ENCODE measurements around the gene TBC1D22A. TPM values are rescaled to one million over a fixed set of nuclear protein-coding genes. Genes with fewer than 3 reads are reported as not detected.

Gene TBC1D22A
- total RNA-seq, 1 donor from 2014 or later: 41.0 TPM

DNA sequence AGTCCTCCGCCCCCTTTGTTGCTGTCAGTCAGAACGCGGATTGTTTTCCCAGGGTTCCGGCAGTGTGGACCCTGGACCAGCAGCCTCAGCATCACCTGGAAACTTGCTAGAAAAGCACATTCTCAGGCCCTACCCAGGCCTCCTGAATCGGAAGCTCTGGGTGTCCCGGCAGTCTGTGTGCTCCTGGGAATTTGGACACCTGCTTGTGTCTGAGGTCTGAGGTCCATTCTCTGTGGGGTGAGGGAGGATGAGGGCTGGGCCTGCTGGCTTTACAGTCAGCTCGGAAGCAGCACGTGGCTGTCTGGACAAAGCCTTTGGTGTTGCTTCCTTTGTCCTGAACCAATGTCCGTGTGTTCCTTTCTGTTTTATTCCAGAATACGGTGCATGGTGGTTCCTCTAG, 299.7 kb downstream of the TBC1D22A start:
- Mint-ChIP-seq H3K4me1 (no peaks in the 10 kb centered on the region), H3K27ac (no peak overlapping the region), H3K9me3 (no peaks in the 10 kb centered on the region), H3K36me3 (ENCODE audit: low read depth) (peaks cover 5% of the 10 kb centered on the region), H3K4me3 (no peak overlapping the region), H3K27me3 (no peaks in the 10 kb centered on the region)
- no peak for DNase-seq
- intact Hi-C loops (cut with micrococcal nuclease): no loop called here

DNA sequence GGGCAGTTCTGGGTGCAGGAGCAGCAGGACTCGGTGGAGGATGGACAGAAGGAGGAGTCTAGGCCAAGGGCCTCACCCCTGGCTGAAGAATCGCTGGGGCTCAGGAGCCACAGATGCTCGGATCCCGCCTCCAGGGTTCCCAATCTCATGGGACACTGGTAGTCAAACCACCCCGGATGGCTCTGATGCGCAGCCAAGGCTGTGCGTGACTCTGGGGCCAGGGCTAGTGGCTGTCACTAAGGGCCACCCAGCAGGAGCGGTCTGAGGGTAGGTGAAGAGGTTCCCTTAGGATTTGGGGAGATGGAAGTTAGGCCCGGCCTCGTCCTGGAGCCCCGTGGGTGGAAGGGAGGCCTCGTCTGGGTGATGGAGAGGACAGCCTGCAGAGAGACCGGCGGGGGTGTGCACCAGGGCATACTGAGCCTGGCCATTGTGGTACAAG, 300.6 kb downstream of the TBC1D22A start:
- H3K4me1 Mint-ChIP-seq: peaks cover 1% of the 10 kb centered on the region
- DNase-seq: no peak
- H3K4me3 Mint-ChIP-seq: no peak overlapping the region
- H3K27ac Mint-ChIP-seq: no peak overlapping the region
- peaks cover 5% of the 10 kb centered on the region for H3K36me3 Mint-ChIP-seq (ENCODE audit: low read depth)
- intact Hi-C loops (cut with micrococcal nuclease): no loop called here
- no peaks in the 10 kb centered on the region for H3K27me3 Mint-ChIP-seq
- H3K9me3 Mint-ChIP-seq: no peaks in the 10 kb centered on the region

DNA sequence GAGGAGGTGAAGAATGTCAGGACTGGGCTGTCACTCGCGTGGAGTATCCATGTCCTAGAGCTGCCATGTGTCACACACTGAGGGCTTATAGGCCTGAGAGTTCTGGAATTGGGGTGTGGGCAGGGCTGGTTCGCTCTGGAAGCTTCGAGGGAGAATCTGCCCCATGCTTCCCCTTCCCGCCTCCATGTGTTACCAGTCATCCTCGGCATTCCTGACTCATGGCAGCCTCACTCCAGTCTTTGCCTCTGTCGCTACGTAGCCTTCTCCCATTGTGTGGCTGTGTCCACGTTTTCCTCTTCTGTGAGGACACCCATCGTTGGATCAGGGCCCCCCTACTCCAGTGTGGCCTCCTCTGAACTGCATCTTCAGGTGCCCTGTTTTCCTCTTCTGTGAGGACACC, 301.2 kb downstream of the TBC1D22A start:
- Mint-ChIP-seq H3K27ac (no peak overlapping the region), H3K4me1 (peaks cover 3% of the 10 kb centered on the region)

DNA sequence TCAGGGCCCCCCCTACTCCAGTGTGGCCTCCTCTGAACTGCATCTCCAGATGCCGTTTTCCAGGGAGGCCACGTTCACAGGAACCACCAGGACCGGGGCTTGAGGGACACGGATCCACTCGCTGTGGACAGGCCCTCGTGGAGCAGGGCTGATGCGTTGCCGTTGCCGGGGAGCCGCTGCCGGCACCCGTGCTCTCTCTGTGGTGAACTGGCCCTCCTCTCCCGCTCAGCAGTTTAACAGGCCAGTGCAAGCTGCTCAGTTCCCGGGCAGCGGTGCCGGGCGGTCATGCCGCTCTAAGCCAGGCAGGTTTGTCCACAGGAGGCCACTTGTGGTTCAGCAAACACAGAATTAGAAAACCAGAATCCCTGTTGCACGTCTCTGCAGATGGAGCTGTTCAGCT, 301.6 kb downstream of the TBC1D22A start:
- DNase-seq: no peak
- H3K9me3 Mint-ChIP-seq: no peaks in the 10 kb centered on the region
- peaks cover 5% of the 10 kb centered on the region for H3K36me3 Mint-ChIP-seq (ENCODE audit: low read depth)
- intact Hi-C loops (cut with micrococcal nuclease): no loop called here
- H3K4me3 Mint-ChIP-seq: no peak overlapping the region
- peaks cover 3% of the 10 kb centered on the region for H3K4me1 Mint-ChIP-seq
- no peak overlapping the region for H3K27ac Mint-ChIP-seq
- no peaks in the 10 kb centered on the region for H3K27me3 Mint-ChIP-seq

More for the DNA sequence above, 301.2 kb downstream of the TBC1D22A start:
- intact Hi-C loops (cut with micrococcal nuclease): no loop called here
- no peak for DNase-seq
- no peaks in the 10 kb centered on the region for H3K27me3 Mint-ChIP-seq
- H3K9me3 Mint-ChIP-seq: no peaks in the 10 kb centered on the region
- no peak overlapping the region for H3K4me3 Mint-ChIP-seq
- H3K36me3 Mint-ChIP-seq (ENCODE audit: low read depth): peaks cover 5% of the 10 kb centered on the region

DNA sequence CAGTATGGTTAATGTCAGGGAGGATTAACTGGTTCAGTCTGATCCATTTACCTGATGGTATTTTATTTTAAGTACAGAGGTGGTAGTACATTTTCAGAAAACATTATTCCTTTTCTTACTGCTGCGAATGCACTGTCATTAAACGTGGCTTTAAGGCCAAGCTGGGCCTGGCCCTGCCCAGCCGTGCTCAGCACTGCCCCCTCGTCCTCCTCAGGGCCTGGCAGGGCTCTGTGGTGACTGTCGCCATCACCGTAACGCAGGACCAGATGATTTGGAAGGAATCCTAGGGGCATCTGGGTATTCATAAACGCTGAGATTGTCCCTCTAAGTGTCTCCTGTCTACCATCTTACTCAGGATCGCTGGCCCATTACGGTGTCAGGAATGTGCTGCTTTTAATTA, 302.0 kb downstream of the TBC1D22A start:
- no peaks in the 10 kb centered on the region for H3K27me3 Mint-ChIP-seq
- no peak overlapping the region for H3K27ac Mint-ChIP-seq
- intact Hi-C loops (cut with micrococcal nuclease): no loop called here
- no peak for DNase-seq
- H3K4me1 Mint-ChIP-seq: peaks cover 3% of the 10 kb centered on the region
- peaks cover 5% of the 10 kb centered on the region for H3K36me3 Mint-ChIP-seq (ENCODE audit: low read depth)
- H3K4me3 Mint-ChIP-seq: no peak overlapping the region
- no peaks in the 10 kb centered on the region for H3K9me3 Mint-ChIP-seq

DNA sequence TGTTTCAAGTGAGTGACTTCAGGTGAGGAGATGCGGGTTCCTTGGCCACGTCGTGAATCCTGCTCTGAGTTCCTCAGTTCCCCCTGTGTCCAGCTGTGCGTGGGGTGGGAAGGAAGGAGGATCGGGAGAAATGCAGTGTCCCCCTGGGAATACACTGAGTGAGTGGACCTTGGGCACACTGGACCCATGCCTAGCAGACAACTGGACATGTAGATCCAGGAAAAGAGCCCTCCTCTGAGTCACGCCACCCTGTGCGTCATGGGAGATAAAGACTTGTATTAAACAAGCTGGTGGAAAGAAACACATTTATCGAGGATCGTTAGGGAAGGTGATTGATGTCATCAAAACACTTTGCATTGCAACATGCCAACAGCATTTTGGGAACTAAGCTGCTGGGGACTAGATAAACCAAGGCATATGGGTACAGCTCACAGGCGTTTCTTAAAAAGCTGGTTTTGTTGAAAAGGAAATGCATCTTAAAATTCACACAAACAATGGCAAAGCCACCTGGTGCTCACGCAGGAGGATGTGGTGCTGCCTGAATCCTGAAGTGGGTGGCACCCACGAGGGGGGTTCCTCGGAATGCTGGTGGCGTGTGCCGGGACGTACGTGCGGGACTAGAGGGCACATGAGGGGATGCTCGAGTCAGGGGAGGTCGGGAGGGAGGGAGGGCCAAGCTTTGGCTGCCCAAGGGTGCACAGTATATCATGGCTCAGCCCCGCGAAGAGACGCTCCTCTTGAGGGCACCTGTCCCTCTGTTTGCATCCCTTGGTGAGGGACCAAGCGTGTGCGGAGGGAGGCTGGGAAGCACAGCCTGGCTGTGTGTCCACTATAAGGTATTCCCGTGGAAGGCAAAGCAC, 303.5 kb downstream of the TBC1D22A start:
- Mint-ChIP-seq H3K4me1 (peaks cover 3% of the 10 kb centered on the region), H3K9me3 (no peaks in the 10 kb centered on the region), H3K27me3 (no peaks in the 10 kb centered on the region), H3K36me3 (ENCODE audit: low read depth) (peaks cover 5% of the 10 kb centered on the region), H3K4me3 (no peak overlapping the region), H3K27ac (no peak overlapping the region)
- no peak for DNase-seq
- intact Hi-C loops (cut with micrococcal nuclease): no loop called here

DNA sequence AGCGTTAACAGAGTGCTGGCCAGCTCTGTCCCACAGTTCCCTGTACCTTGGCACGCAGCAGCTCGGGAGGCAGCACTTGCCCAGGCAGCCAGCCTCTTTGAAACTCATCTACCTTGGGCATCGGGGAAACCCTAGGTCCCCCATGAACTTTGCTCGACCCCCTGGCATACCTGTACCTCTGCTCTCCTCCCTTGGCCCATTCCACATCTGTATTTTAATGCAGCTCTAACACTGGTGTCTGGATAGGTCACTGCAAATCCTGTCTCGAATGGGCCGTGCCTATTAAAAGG, 304.1 kb downstream of the TBC1D22A start:
- Mint-ChIP-seq H3K9me3 (no peaks in the 10 kb centered on the region), H3K4me3 (no peak overlapping the region), H3K27ac (no peak overlapping the region), H3K27me3 (no peaks in the 10 kb centered on the region), H3K4me1 (peaks cover 3% of the 10 kb centered on the region), H3K36me3 (ENCODE audit: low read depth) (peaks cover under 1% of the 10 kb centered on the region)
- intact Hi-C loops (cut with micrococcal nuclease): no loop called here
- no peak for DNase-seq

DNA sequence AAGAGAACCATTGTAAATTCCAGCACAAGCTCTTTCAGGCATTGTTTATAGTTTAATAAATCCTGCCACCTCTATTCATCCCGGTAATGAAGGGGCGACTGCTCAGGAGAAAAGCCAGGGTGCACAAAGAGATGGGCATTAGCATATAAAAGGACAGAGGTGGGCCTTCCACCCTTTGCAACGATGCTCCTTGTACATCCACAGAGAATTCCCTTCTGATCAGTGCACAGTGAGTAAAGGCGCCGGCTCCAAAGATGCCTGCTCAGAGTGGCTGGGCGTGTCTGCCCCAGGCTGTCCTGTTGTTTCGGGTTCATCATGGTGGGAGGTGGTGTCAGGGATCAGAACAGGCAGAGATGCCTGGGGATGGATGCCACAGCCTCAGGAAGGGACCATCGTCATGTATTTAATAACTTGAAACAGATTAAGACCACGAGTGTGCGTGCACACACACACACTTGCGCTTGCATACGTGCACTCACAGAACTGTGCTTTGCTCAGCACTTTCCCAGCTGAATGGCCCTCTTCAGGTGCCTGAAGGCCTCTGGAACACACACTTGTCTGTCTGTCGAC, 305.0 kb downstream of the TBC1D22A start:
- Mint-ChIP-seq H3K4me1 (peaks cover 3% of the 10 kb centered on the region), H3K9me3 (no peaks in the 10 kb centered on the region), H3K27ac (no peak overlapping the region), H3K36me3 (ENCODE audit: low read depth) (no peaks in the 10 kb centered on the region), H3K27me3 (no peaks in the 10 kb centered on the region), H3K4me3 (no peak overlapping the region)
- intact Hi-C loops (cut with micrococcal nuclease): no loop called here
- DNase-seq: no peak

DNA sequence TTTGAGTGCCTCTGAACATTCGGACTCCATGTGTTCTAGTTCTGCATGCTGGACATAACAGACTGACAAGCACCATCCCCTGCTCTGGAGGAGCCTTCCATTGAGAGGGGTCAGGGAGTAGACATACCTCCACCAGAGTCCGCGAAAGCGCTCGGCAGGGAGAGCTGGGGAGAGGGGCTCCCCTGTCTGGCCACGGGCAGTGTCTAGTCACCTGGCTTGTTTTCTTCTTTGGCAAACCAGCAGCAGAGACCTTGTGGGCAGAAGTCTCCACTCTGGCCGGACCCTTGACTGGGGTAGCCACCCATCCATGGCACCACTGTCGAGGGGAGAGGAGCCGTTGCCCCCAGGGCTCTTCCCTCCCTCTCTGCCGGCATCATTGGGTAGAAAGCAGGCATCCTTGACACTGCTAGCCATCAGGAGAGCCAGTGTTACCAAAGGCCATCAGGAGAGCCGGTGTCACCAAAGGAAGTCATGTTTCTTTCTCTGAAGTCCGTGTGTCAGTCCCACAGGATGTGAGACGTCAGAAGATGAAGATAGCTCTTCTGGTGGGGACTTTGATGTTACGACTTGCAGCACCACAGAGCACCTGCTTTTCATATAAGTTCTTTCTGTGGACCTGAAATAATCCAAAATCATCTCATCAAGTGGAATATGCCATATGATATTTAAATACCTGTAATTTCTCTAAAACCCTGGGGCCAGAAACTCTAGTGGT, 305.6 kb downstream of the TBC1D22A start:
- no peak overlapping the region for H3K4me3 Mint-ChIP-seq
- intact Hi-C loops (cut with micrococcal nuclease): no loop called here
- H3K27me3 Mint-ChIP-seq: no peaks in the 10 kb centered on the region
- H3K9me3 Mint-ChIP-seq: no peaks in the 10 kb centered on the region
- peaks cover 6% of the 10 kb centered on the region for H3K36me3 Mint-ChIP-seq (ENCODE audit: low read depth)
- peaks cover 3% of the 10 kb centered on the region for H3K4me1 Mint-ChIP-seq
- no peak overlapping the region for H3K27ac Mint-ChIP-seq
- DNase-seq: no peak

DNA sequence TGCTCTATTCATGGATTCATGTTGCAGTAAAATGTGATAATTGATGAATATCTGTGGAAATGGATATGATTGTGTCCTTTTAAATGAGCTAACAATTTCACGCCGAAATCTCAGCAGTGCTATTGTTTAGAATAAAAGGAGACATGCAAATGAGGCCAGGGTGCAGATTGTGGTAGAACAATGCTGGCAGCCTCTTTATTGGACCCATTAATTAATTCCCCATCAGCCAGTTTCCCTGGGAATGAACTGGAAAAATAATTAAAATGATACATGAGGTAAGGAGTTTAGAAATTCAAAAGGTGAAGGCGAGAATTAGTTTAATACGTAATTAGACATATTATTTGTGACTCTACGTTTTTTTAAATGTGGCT, 306.2 kb downstream of the TBC1D22A start:
- Mint-ChIP-seq H3K27ac (no peak overlapping the region), H3K36me3 (ENCODE audit: low read depth) (peaks cover 8% of the 10 kb centered on the region), H3K4me3 (no peak overlapping the region), H3K9me3 (no peaks in the 10 kb centered on the region), H3K4me1 (peaks cover 3% of the 10 kb centered on the region), H3K27me3 (no peaks in the 10 kb centered on the region)
- no peak for DNase-seq
- intact Hi-C loops (cut with micrococcal nuclease): no loop called here

DNA sequence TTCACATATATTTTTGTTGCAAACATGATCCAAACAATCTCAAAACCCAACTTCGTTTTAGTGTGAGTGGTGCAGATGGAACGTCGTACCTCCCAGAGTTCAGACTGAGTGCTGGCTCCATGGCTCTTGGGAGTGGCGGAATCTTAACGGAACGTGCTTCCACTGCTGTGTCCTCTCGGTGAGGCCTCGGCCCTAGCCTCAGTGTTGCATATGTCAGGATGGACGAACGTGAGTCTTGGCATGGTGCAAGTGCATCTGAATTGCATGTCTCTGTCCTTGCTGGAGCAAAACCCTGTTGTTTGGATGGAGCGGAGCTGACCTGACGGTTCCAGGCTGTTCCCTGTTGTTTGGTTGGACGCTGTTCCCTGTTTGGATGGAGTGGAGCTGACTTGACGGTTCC, 306.8 kb downstream of the TBC1D22A start:
- H3K27me3 Mint-ChIP-seq: no peaks in the 10 kb centered on the region
- H3K9me3 Mint-ChIP-seq: no peaks in the 10 kb centered on the region
- peaks cover 9% of the 10 kb centered on the region for H3K36me3 Mint-ChIP-seq (ENCODE audit: low read depth)
- H3K4me3 Mint-ChIP-seq: no peak overlapping the region
- intact Hi-C loops (cut with micrococcal nuclease): no loop called here
- no peak overlapping the region for H3K27ac Mint-ChIP-seq
- H3K4me1 Mint-ChIP-seq: peaks cover 3% of the 10 kb centered on the region
- DNase-seq: no peak

DNA sequence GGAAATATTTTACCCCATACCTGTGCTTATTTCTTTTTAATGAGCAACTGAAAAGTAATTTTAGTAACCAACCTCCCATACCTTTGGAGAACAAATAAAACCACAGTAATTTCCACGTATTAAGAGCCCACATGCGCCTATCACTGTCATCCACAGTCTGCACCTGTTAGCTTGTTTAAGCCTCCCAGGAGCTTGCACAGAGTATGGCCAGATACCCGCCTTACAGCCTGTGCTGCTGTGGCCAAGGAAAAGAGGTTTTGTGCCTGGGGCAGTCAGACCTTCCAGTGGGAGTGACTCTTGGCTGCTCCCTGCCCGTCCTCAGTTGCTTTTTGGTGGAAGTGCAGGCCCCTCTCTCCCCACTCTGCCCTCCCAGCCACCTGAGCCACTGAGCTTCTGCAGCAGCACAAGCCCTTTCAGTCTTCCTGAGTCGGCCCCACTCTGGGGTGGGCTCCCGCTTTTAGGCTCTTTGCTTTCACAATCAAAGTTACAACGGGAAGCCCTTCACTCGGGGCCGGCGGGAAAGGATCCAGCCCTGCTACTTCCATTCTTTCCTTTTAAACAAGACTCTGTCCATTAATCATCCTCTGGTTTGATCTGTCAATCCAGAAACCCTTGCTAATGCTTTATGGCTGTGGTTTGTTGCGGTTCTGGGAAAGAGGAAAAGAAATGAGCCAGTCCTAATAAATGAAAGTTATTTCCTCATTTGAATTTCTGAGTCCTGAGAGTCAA, 308.8 kb downstream of the TBC1D22A start:
- Mint-ChIP-seq H3K9me3 (peaks cover 3% of the 10 kb centered on the region), H3K36me3 (ENCODE audit: low read depth) (peaks cover 17% of the 10 kb centered on the region), H3K4me1 (peaks cover 3% of the 10 kb centered on the region), H3K27ac (no peak overlapping the region), H3K4me3 (no peak overlapping the region), H3K27me3 (no peaks in the 10 kb centered on the region)
- intact Hi-C loops (cut with micrococcal nuclease): no loop called here
- no peak for DNase-seq

DNA sequence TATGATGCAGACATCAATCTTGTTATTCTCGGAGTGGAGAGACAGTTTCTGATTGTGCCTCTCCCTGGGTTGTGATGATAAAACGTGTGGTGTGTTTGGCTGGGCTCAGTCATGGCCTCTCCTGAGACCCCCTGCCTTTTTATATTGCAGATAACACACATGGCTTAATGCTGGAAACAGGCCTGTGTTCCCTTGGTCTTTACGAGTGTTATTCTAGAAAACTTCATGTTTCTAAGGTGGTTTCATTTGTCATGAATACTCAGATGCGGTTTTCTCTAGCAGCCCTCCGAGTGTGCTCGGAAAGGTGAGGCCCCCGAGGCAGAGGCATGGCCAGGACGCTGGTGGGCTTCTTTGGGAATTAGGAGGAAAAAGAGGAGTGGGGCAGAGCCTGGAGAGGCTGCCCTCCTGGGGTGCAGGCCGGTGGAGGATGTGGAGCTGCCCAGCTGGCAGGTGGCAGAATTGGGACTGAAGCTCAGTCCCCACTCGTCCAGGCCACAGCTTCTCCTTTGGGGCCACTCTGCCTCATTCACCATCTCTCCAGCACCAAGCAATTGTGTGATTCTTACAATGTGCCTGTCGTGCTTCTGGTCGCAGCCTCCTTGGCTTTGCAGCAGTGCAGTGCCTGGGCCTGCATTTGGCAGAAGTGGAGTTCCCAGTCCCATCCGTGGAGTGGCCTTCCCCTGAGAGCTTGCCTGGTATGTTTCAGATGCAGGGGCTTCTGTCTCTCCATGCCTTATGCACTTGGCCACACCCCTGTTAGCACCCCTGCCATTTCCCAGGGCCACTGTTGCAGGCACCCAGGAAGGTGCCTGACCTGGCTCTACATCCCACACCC, 309.6 kb downstream of the TBC1D22A start:
- Mint-ChIP-seq H3K27ac (no peak overlapping the region), H3K4me3 (no peak overlapping the region), H3K9me3 (peaks cover 7% of the 10 kb centered on the region), H3K4me1 (peaks cover 3% of the 10 kb centered on the region), H3K36me3 (ENCODE audit: low read depth) (peaks cover 17% of the 10 kb centered on the region), H3K27me3 (no peaks in the 10 kb centered on the region)
- no peak for DNase-seq
- intact Hi-C loops (cut with micrococcal nuclease): no loop called here

Data from activated CD4-positive, alpha-beta T cell treated with anti-CD3 and anti-CD28 coated beads, Interleukin-2, amount 10 ng/mL, durations not matched to agents 24 days and 14 days (primary cell).